ENCODE data around the gene PLCE1. TPM values are rescaled to one million over a fixed set of nuclear protein-coding genes. Genes with fewer than 3 reads are reported as not detected.

Gene PLCE1
- total RNA-seq, 1 experiment from 2014 or later: 1.8 TPM

DNA sequence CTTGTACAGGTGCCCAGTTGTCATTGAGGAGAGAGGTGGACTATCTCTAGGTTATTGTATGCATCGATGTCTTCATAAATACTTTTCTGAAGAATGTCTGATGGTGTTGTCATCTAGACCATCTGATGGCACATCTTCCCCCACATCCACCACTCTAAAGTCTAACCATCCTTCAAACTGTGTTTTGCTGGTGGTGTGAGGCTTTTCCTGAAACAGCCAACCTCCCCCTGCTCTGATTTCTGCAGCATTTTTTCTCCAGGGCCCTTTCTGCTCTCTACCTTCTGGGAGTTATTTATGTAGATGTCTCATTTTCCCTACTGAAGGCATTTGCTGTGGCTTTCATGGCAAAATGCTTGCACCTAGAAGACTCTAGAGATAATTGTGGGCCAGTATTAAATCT is 1.5 kb downstream of the PLCE1 start:
- no TSS peak for BruUV-seq (replicated peaks)

DNA sequence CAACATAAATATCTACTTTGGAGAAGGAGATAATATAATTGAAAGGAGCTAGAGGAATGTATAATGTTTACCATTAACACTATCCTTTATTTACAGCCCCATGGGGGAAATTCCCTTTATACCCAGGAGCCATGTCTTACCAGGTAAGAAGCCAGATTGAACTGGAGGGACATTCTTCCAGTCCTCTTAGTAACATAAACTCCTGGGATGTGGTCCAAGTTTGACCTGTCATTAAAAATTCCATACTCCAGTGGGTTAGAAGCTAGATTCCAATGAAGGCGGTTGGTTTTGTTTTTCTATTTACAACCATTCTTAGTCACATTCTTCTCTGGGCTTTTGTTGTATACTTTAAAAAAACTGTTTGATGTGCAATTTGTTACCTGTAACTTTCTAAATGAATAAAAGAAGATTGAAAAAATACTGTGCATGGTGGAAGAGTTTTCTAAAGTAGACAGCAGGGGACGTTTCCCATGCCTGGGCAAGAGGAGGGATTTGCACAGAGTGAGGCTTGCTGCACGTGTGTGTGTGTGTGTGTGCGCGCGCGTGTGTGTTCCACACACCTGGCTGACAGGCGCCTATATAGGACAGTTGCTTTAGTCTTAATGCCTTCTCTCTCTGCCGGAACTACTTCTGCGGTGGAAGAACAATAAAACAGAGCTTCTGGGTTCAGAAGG is 2.0 kb downstream of the PLCE1 start:
- intact Hi-C loops (cut with micrococcal nuclease; ENCODE audit: unreplicated experiment): no loop called here
- no peak for DNase-seq
- H3K27me3 Mint-ChIP-seq (ENCODE audit: unreplicated experiment): peaks cover 47% of the 10 kb centered on the region
- H3K27ac Mint-ChIP-seq (ENCODE audit: unreplicated experiment): no peak overlapping the region
- H3K36me3 Mint-ChIP-seq (ENCODE audit: insufficient read depth, unreplicated experiment): peaks cover 4% of the 10 kb centered on the region
- no peak overlapping the region for H3K4me3 Mint-ChIP-seq (ENCODE audit: low read depth, unreplicated experiment)
- CTCF ChIA-PET: no interaction called here
- peaks cover 37% of the 10 kb centered on the region for H3K4me1 Mint-ChIP-seq (ENCODE audit: low read depth, unreplicated experiment)
- TF ChIP-seq, protein P1, sequence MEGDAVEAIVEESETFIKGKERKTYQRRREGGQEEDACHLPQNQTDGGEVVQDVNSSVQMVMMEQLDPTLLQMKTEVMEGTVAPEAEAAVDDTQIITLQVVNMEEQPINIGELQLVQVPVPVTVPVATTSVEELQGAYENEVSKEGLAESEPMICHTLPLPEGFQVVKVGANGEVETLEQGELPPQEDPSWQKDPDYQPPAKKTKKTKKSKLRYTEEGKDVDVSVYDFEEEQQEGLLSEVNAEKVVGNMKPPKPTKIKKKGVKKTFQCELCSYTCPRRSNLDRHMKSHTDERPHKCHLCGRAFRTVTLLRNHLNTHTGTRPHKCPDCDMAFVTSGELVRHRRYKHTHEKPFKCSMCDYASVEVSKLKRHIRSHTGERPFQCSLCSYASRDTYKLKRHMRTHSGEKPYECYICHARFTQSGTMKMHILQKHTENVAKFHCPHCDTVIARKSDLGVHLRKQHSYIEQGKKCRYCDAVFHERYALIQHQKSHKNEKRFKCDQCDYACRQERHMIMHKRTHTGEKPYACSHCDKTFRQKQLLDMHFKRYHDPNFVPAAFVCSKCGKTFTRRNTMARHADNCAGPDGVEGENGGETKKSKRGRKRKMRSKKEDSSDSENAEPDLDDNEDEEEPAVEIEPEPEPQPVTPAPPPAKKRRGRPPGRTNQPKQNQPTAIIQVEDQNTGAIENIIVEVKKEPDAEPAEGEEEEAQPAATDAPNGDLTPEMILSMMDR (IDR thresholded peaks at IDR 0.05; ENCODE audit: unreplicated experiment): no peak
- no peaks in the 10 kb centered on the region for H3K9me3 Mint-ChIP-seq (ENCODE audit: low read depth, unreplicated experiment)
- no TSS peak for BruUV-seq (replicated peaks)

More for the DNA sequence above, 1.5 kb downstream of the PLCE1 start:
- no peak for DNase-seq
- peaks cover 37% of the 10 kb centered on the region for H3K4me1 Mint-ChIP-seq (ENCODE audit: low read depth, unreplicated experiment)
- TF ChIP-seq, protein P1 (IDR thresholded peaks at IDR 0.05; ENCODE audit: unreplicated experiment): no peak
- peaks cover 4% of the 10 kb centered on the region for H3K36me3 Mint-ChIP-seq (ENCODE audit: insufficient read depth, unreplicated experiment)
- no peak overlapping the region for H3K27ac Mint-ChIP-seq (ENCODE audit: unreplicated experiment)
- peak overlapping the region; percentile 81 for H3K4me3 Mint-ChIP-seq (ENCODE audit: low read depth, unreplicated experiment)
- CTCF ChIA-PET: no interaction called here
- peaks cover 47% of the 10 kb centered on the region for H3K27me3 Mint-ChIP-seq (ENCODE audit: unreplicated experiment)
- intact Hi-C loops (cut with micrococcal nuclease; ENCODE audit: unreplicated experiment): no loop called here
- no peaks in the 10 kb centered on the region for H3K9me3 Mint-ChIP-seq (ENCODE audit: low read depth, unreplicated experiment)

DNA sequence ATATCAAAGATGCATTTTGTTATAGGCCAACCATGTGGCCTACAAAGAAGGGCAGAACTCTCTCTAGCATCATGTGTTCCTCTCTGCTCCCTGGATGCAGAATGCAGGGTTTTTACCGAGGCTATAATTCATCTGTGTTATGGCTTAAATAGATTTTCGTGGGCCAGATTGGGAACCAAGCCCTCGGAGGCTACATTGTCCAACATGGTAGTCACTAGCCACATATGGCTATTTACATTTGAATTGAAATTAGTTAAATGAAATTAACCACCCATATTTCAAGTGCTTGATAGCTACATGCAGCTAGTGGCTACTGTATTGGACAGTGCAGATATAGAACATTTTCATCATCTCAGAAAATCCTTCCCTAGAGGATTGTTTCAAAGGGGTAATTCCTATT is 2.8 kb downstream of the PLCE1 start:
- Mint-ChIP-seq H3K4me3 (ENCODE audit: low read depth, unreplicated experiment) (no peak overlapping the region), H3K4me1 (ENCODE audit: low read depth, unreplicated experiment) (peaks cover 29% of the 10 kb centered on the region), H3K27me3 (ENCODE audit: unreplicated experiment) (peaks cover 47% of the 10 kb centered on the region)

DNA sequence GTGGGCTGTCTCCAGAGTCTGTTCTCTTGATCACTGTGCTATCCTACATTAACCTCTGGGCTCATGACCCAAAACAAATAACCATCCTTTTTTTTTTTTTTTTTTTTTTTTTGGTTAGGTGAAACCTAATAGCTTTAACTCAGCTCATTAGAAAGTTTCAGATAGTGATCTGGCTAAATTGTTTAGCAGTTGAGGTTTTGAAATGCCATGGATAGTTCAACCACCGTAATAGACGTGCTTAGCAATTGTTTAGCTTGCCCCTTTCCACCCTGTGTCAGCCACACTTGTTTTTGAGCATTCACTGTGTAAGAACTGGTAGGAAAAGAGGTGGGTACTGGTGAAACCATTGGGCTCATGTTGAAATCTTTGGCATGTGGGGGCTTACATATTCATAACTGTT is 3.8 kb downstream of the PLCE1 start:
- no peak for DNase-seq
- H3K27me3 Mint-ChIP-seq (ENCODE audit: unreplicated experiment): peaks cover 42% of the 10 kb centered on the region
- CTCF ChIA-PET: interaction anchor here (0.6 kb wide), 3 partner anchors 23 to 325 kb away, joined by 4 to 5 read pairs (median 5); no protein-coding TSS in a partner anchor
- H3K4me3 Mint-ChIP-seq (ENCODE audit: low read depth, unreplicated experiment): no peak overlapping the region
- peaks cover 19% of the 10 kb centered on the region for H3K4me1 Mint-ChIP-seq (ENCODE audit: low read depth, unreplicated experiment)
- H3K9me3 Mint-ChIP-seq (ENCODE audit: low read depth, unreplicated experiment): no peaks in the 10 kb centered on the region
- intact Hi-C loops (cut with micrococcal nuclease; ENCODE audit: unreplicated experiment): no loop called here
- no peak overlapping the region for H3K27ac Mint-ChIP-seq (ENCODE audit: unreplicated experiment)
- H3K36me3 Mint-ChIP-seq (ENCODE audit: insufficient read depth, unreplicated experiment): peaks cover 4% of the 10 kb centered on the region
- TF ChIP-seq, protein P1 (IDR thresholded peaks at IDR 0.05; ENCODE audit: unreplicated experiment): no peak
- no TSS peak for BruUV-seq (replicated peaks)

More for the DNA sequence above, 2.8 kb downstream of the PLCE1 start:
- no peaks in the 10 kb centered on the region for H3K9me3 Mint-ChIP-seq (ENCODE audit: low read depth, unreplicated experiment)
- peaks cover 4% of the 10 kb centered on the region for H3K36me3 Mint-ChIP-seq (ENCODE audit: insufficient read depth, unreplicated experiment)
- CTCF ChIA-PET: no interaction called here
- no peak for DNase-seq
- H3K27ac Mint-ChIP-seq (ENCODE audit: unreplicated experiment): no peak overlapping the region
- intact Hi-C loops (cut with micrococcal nuclease; ENCODE audit: unreplicated experiment): no loop called here
- no TSS peak for BruUV-seq (replicated peaks)
- TF ChIP-seq, protein P1 (IDR thresholded peaks at IDR 0.05; ENCODE audit: unreplicated experiment): no peak

All from Calu3 (cell line).